ENCODE measurements around the gene GOLPH3. TPM values are rescaled to one million over a fixed set of nuclear protein-coding genes. Genes with fewer than 3 reads are reported as not detected.

GOLPH3 gene
- total and polyA plus RNA-seq, 2 of the 4 experiments (the other 2 are of a cell fraction), result 38.2 to 41.3 TPM

GRCh38 chr5:32089146-32090000, 84.7 kb downstream of the GOLPH3 start:
- no peak overlapping the region for H4K91ac ChIP-seq (ENCODE audit: insufficient read depth, low read depth, low read length)
- H3K23ac ChIP-seq (ENCODE audit: low read depth, low read length), result no peak overlapping the region
- ATAC-seq (ENCODE audit: low read depth), result no peak
- H2AK9ac ChIP-seq (replicated peaks; ENCODE audit: low read depth, low read length, poor library complexity), result no peak overlapping the region
- H3K27me3 ChIP-seq (ENCODE audit: control insufficient read depth, insufficient read depth, low read length), result no peaks in the 10 kb centered on the region
- H2AK5ac ChIP-seq (ENCODE audit: low read depth, low read length), result no peak overlapping the region
- peaks cover 2% of the 10 kb centered on the region; the same call in 1 of the 2 replicates for H3K36me3 ChIP-seq (ENCODE audit: control insufficient read depth, insufficient read depth, low read length)
- no peaks in the 10 kb centered on the region for H3K9me3 ChIP-seq (ENCODE audit: control insufficient read depth, insufficient read depth, low read length)
- H3K4me3 ChIP-seq (ENCODE audit: insufficient read depth, low read depth, low read length), result no peak overlapping the region
- no peak overlapping the region for H2BK20ac ChIP-seq (ENCODE audit: low read depth, low read length)
- no peak overlapping the region for H4K5ac ChIP-seq (ENCODE audit: low read depth, low read length)
- no peak overlapping the region for H3K56ac ChIP-seq (ENCODE audit: extremely low read depth, insufficient read depth, low read length)
- H3K79me1 ChIP-seq (ENCODE audit: low read depth in 1 of 2, low read length in 2 of 2), result no peaks in the 10 kb centered on the region
- no peak overlapping the region for H2BK15ac ChIP-seq (ENCODE audit: low read depth, low read length)
- ChIA-PET CTCF (no interaction called here), POLR2A (ENCODE audit: unreplicated experiment) (no interaction called here)
- no peak overlapping the region for H3K9ac ChIP-seq (ENCODE audit: low read depth, low read length)
- DNase-seq, result no peak
- H2AFZ ChIP-seq (replicated peaks; ENCODE audit: low read length, poor library complexity), result no peak overlapping the region
- H4K20me1 ChIP-seq (ENCODE audit: insufficient read depth, low read length), result no peaks in the 10 kb centered on the region
- intact Hi-C loops (cut with micrococcal nuclease) (no loop called here), in situ Hi-C loops (cut with MboI; ENCODE audit: low sequenced_read_pairs) (no loop called here), dilution Hi-C loops (cut with HindIII; ENCODE audit: low sequenced_read_pairs, unreplicated experiment) (no loop called here)
- H2BK120ac ChIP-seq (ENCODE audit: low read depth, low read length), result no peak overlapping the region
- H3K14ac ChIP-seq (replicated peaks; ENCODE audit: low read depth, low read length), result no peak overlapping the region
- H3K4me1 ChIP-seq (ENCODE audit: control insufficient read depth, insufficient read depth, low read length), result no peaks in the 10 kb centered on the region
- no peak overlapping the region for H3K18ac ChIP-seq (ENCODE audit: low read depth, low read length)
- no peak overlapping the region for H3K4me2 ChIP-seq (ENCODE audit: low read depth, low read length)
- no peak overlapping the region for H3K27ac ChIP-seq (ENCODE audit: insufficient read depth, low read length)
- no peak overlapping the region for H3K4ac ChIP-seq (ENCODE audit: low read depth, low read length)
- BruUV-seq (replicated peaks), result no TSS peak
- no peak overlapping the region for H2BK5ac ChIP-seq (ENCODE audit: low read depth, low read length, poor library complexity, severe bottlenecking)
- no peak overlapping the region for H4K8ac ChIP-seq (ENCODE audit: low read depth in 2 of 2, low read length in 2 of 2)
- 89% methylated on average over 12 of the region's 30 CpGs; no CpG with 5 or more reads in 1 of the 2 experiments for WGBS, 2 experiments (ENCODE audit: extremely low coverage in 2 of 2, insufficient read length in 1 of 2)
- H3K9me1 ChIP-seq (ENCODE audit: insufficient read depth, low read length), result peaks cover 2% of the 10 kb centered on the region; the same call in 1 of the 2 replicates
- no peak for TF ChIP-seq POLR2A (IDR thresholded peaks at IDR 0.05; ENCODE audit: low read depth, low read length)
- TF ChIP-seq MAZ (IDR thresholded peaks at IDR 0.05; ENCODE audit: borderline replicate concordance, low read depth, low read length), result no peak
- TF ChIP-seq CHD1 (IDR thresholded peaks at IDR 0.05; ENCODE audit: low read depth, low read length), result no peak
- TF ChIP-seq RFX5 (IDR thresholded peaks at IDR 0.05; ENCODE audit: low read depth, low read length), result no peak
- TF ChIP-seq, protein P1, sequence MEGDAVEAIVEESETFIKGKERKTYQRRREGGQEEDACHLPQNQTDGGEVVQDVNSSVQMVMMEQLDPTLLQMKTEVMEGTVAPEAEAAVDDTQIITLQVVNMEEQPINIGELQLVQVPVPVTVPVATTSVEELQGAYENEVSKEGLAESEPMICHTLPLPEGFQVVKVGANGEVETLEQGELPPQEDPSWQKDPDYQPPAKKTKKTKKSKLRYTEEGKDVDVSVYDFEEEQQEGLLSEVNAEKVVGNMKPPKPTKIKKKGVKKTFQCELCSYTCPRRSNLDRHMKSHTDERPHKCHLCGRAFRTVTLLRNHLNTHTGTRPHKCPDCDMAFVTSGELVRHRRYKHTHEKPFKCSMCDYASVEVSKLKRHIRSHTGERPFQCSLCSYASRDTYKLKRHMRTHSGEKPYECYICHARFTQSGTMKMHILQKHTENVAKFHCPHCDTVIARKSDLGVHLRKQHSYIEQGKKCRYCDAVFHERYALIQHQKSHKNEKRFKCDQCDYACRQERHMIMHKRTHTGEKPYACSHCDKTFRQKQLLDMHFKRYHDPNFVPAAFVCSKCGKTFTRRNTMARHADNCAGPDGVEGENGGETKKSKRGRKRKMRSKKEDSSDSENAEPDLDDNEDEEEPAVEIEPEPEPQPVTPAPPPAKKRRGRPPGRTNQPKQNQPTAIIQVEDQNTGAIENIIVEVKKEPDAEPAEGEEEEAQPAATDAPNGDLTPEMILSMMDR (conservative IDR thresholded peaks at IDR 0.05; ENCODE audit: low read depth, low read length), result no peak
- TF ChIP-seq, protein P2, sequence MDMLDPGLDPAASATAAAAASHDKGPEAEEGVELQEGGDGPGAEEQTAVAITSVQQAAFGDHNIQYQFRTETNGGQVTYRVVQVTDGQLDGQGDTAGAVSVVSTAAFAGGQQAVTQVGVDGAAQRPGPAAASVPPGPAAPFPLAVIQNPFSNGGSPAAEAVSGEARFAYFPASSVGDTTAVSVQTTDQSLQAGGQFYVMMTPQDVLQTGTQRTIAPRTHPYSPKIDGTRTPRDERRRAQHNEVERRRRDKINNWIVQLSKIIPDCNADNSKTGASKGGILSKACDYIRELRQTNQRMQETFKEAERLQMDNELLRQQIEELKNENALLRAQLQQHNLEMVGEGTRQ (IDR thresholded peaks at IDR 0.05; ENCODE audit: low read depth, low read length), result no peak
- no peak for TF ChIP-seq RCOR1 (IDR thresholded peaks at IDR 0.05; ENCODE audit: insufficient replicate concordance, low read length)
- no peak for TF ChIP-seq MXI1 (IDR thresholded peaks at IDR 0.05; ENCODE audit: borderline replicate concordance, low read depth, low read length)
- TF ChIP-seq BHLHE40 (IDR thresholded peaks at IDR 0.05; ENCODE audit: low read depth, low read length), result no peak
- no peak for TF ChIP-seq FOS (IDR thresholded peaks at IDR 0.05; ENCODE audit: low read depth, low read length)
- TF ChIP-seq, protein P3, sequence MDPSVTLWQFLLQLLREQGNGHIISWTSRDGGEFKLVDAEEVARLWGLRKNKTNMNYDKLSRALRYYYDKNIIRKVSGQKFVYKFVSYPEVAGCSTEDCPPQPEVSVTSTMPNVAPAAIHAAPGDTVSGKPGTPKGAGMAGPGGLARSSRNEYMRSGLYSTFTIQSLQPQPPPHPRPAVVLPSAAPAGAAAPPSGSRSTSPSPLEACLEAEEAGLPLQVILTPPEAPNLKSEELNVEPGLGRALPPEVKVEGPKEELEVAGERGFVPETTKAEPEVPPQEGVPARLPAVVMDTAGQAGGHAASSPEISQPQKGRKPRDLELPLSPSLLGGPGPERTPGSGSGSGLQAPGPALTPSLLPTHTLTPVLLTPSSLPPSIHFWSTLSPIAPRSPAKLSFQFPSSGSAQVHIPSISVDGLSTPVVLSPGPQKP (IDR thresholded peaks at IDR 0.05; ENCODE audit: borderline replicate concordance, low read depth, low read length), result no peak
- no peak for TF ChIP-seq RAD21 (IDR thresholded peaks at IDR 0.05; ENCODE audit: low read length)
- TF ChIP-seq CEBPB (IDR thresholded peaks at IDR 0.05; ENCODE audit: low read depth, low read length), result no peak
- TF ChIP-seq NFE2L2 (IDR thresholded peaks at IDR 0.05; ENCODE audit: low read depth, low read length), result no peak
- no peak for TF ChIP-seq MAFK (IDR thresholded peaks at IDR 0.05; ENCODE audit: low read depth, low read length)

Measured in IMR-90 (cell line).